Left ventricle myocardium inferior (tissue), 1 donor: ENCODE data around the gene C2orf15. TPM values are rescaled to one million over a fixed set of nuclear protein-coding genes. Genes with fewer than 3 reads are reported as not detected.

ENCODE experiments used
- DNase-seq: peaks from one replicate; pipeline ENCODE4 v3.0.0-alpha.2; 2020
- H3K27ac ChIP-seq: fragments of 200-600 bp; replicated peaks from 2 replicates; pipeline ENCODE4 v1.8.0; 2021
- H3K27me3 ChIP-seq: fragments of 200-600 bp; 2 replicates; pipeline ENCODE4 v1.8.0; 2021; ENCODE audit warnings: low read depth
- H3K36me3 ChIP-seq: fragments of 200-600 bp; 2 replicates; pipeline ENCODE4 v1.8.0; 2021
- H3K4me1 ChIP-seq: fragments of 200-600 bp; 2 replicates; pipeline ENCODE4 v1.8.0; 2021
- H3K4me3 ChIP-seq: fragments of 200-600 bp; 2 replicates; pipeline ENCODE4 v1.8.0; 2021; ENCODE audit warnings: mild to moderate bottlenecking, moderate library complexity
- H3K9me3 ChIP-seq: fragments of 200-600 bp; replicated peaks from 2 replicates; pipeline ENCODE4 v1.8.0; 2021
- CTCF ChIP-seq: fragments of 200-600 bp; IDR thresholded peaks from 2 replicates; pipeline ENCODE4 v1.8.0; 2021; ENCODE audit warnings: antibody characterized with exemption, mild to moderate bottlenecking, borderline replicate concordance
- intact Hi-C: fragments of 100-400 bp; cut with micrococcal nuclease; formaldehyde crosslinking; loops from one replicate; pipeline ENCODE4 v1.11.0; 2022
- total RNA-seq: library from RNA; stranded (reverse); fragmentation: NEBNext Ultra II Directional; extraction: Animal tissue kit (Norgen Biotek cat#: 25700); gene quantifications from one replicate; pipeline ENCODE4 v1.2.1, GENCODE V29; 2021
- donor health status: DM: no; HTN: yes; CAD: no; lungs with severe emphysema.

Gene C2orf15
- total RNA-seq, 1 donor from 2014 or later = not detected

GRCh38 chr2:99154643-99155536 is 13.4 kb downstream of the C2orf15 start, which contains the start of the genes LIPT1 and TSGA10:
TSS of gene LIPT1 (plus strand) at chr2:99154967. CDS start at chr2:99161958, 6,991 bp downstream.
TSS of gene TSGA10 (minus strand) at chr2:99154942. CDS start at chr2:99109439, 45,503 bp downstream.
- no peaks in the 10 kb centered on the region for H3K27me3 ChIP-seq
- DNase-seq = peak; percentile 92
- H3K4me3 ChIP-seq = peak within 1 kb of the TSS; percentile 75
- TF ChIP-seq CTCF = no peak
- H3K27ac ChIP-seq = peak within 1 kb of the TSS; percentile 89
- H3K9me3 ChIP-seq = no peaks in the 10 kb centered on the region
- peaks cover 30% of the 10 kb centered on the region for H3K36me3 ChIP-seq
- intact Hi-C loops = no loop called here
- H3K4me1 ChIP-seq = peaks cover 34% of the 10 kb centered on the region

- Histone ChIP-seq H3K4me3 (no peak overlapping the region), H3K4me1 (peaks cover 34% of the 10 kb centered on the region), H3K27me3 (no peaks in the 10 kb centered on the region), H3K27ac (no peak overlapping the region), H3K9me3 (no peaks in the 10 kb centered on the region), H3K36me3 (peaks cover 34% of the 10 kb centered on the region)
- no peak for DNase-seq
- TF ChIP-seq CTCF = no peak
- intact Hi-C loops = no loop called here
These were observed 15.4 kb downstream of the C2orf15 start for GRCh38 chr2:99156891-99157290.

GRCh38 chr2:99158599-99158998 is 17.1 kb downstream of the C2orf15 start:
- Histone ChIP-seq H3K9me3 (no peaks in the 10 kb centered on the region), H3K4me3 (no peak overlapping the region), H3K27me3 (no peaks in the 10 kb centered on the region), H3K36me3 (peaks cover 49% of the 10 kb centered on the region), H3K4me1 (peaks cover 29% of the 10 kb centered on the region), H3K27ac (no peak overlapping the region)
- no peak for DNase-seq
- intact Hi-C loops = no loop called here
- no peak for TF ChIP-seq CTCF

- H3K27me3 ChIP-seq = no peaks in the 10 kb centered on the region
- DNase-seq = no peak
- H3K27ac ChIP-seq = no peak overlapping the region
- no peak for TF ChIP-seq CTCF
- peaks cover 49% of the 10 kb centered on the region for H3K36me3 ChIP-seq
- intact Hi-C loops = no loop called here
- peaks cover 19% of the 10 kb centered on the region for H3K4me1 ChIP-seq
- no peaks in the 10 kb centered on the region for H3K9me3 ChIP-seq
- no peak overlapping the region for H3K4me3 ChIP-seq
These were observed 18.1 kb downstream of the C2orf15 start for GRCh38 chr2:99159594-99159993.

- Histone ChIP-seq H3K36me3 (peaks cover 60% of the 10 kb centered on the region), H3K9me3 (no peaks in the 10 kb centered on the region), H3K27me3 (no peaks in the 10 kb centered on the region), H3K4me1 (peaks cover 5% of the 10 kb centered on the region), H3K27ac (no peak overlapping the region), H3K4me3 (no peak overlapping the region)
- TF ChIP-seq CTCF = no peak
- no peak for DNase-seq
- intact Hi-C loops = no loop called here
These were observed 24.7 kb downstream of the C2orf15 start for GRCh38 chr2:99166218-99166617.
